ENCODE results near the gene MREG.
A peak's percentile ranks its signal among the peaks of the same experiment; 100 is the strongest.

MREG gene

GRCh38 chr2:216030216-216030615 is 16.9 kb upstream of the MREG start:
- no peak overlapping the region for H3K4me3 ChIP-seq (ENCODE audit: low read depth, low read length)
- DNase-seq (ENCODE audit: low read depth) = no peak
- no peak for TF ChIP-seq MYC (IDR thresholded peaks at IDR 0.05; ENCODE audit: low read depth, low read length)
- TF ChIP-seq POLR2A (IDR thresholded peaks at IDR 0.05; ENCODE audit: extremely low read depth, insufficient read length) = no peak
- no peak for TF ChIP-seq MAX (IDR thresholded peaks at IDR 0.05; ENCODE audit: low read depth, low read length)
- TF ChIP-seq CTCF (IDR thresholded peaks at IDR 0.05; ENCODE audit: low read depth, low read length) = no peak

- no peak for DNase-seq (ENCODE audit: low read depth)
- TF ChIP-seq CTCF (IDR thresholded peaks at IDR 0.05; ENCODE audit: low read depth, low read length) (no peak), MYC (IDR thresholded peaks at IDR 0.05; ENCODE audit: low read depth, low read length) (no peak), POLR2A (IDR thresholded peaks at IDR 0.05; ENCODE audit: extremely low read depth, insufficient read length) (no peak), MAX (IDR thresholded peaks at IDR 0.05; ENCODE audit: low read depth, low read length) (no peak)
- no peak overlapping the region for H3K4me3 ChIP-seq (ENCODE audit: low read depth, low read length)
Observed at GRCh38 chr2:216029416-216030129, 16.2 kb upstream of the MREG start.

- DNase-seq (ENCODE audit: low read depth) = no peak
- no peak overlapping the region for H3K4me3 ChIP-seq (ENCODE audit: low read depth, low read length)
- no peak for TF ChIP-seq CTCF (IDR thresholded peaks at IDR 0.05; ENCODE audit: low read depth, low read length)
- TF ChIP-seq POLR2A (IDR thresholded peaks at IDR 0.05; ENCODE audit: extremely low read depth, insufficient read length) = no peak
- no peak for TF ChIP-seq MYC (IDR thresholded peaks at IDR 0.05; ENCODE audit: low read depth, low read length)
- no peak for TF ChIP-seq MAX (IDR thresholded peaks at IDR 0.05; ENCODE audit: low read depth, low read length)
Observed at GRCh38 chr2:216024779-216025336, 11.5 kb upstream of the MREG start.

GRCh38 chr2:216023055-216023648 is 9.8 kb upstream of the MREG start:
- no peak overlapping the region for H3K4me3 ChIP-seq (ENCODE audit: low read depth, low read length)
- DNase-seq (ENCODE audit: low read depth) = peak; percentile 66
- TF ChIP-seq MYC (IDR thresholded peaks at IDR 0.05; ENCODE audit: low read depth, low read length) (no peak), CTCF (IDR thresholded peaks at IDR 0.05; ENCODE audit: low read depth, low read length) (peak; percentile 76), POLR2A (IDR thresholded peaks at IDR 0.05; ENCODE audit: extremely low read depth, insufficient read length) (no peak)

- no peak overlapping the region for H3K4me3 ChIP-seq (ENCODE audit: low read depth, low read length)
- TF ChIP-seq MAX (IDR thresholded peaks at IDR 0.05; ENCODE audit: low read depth, low read length) (no peak), MYC (IDR thresholded peaks at IDR 0.05; ENCODE audit: low read depth, low read length) (no peak), POLR2A (IDR thresholded peaks at IDR 0.05; ENCODE audit: extremely low read depth, insufficient read length) (no peak), CTCF (IDR thresholded peaks at IDR 0.05; ENCODE audit: low read depth, low read length) (no peak)
- DNase-seq (ENCODE audit: low read depth) = no peak
Observed at GRCh38 chr2:216021768-216022565, 8.6 kb upstream of the MREG start.

All from NB4 (cell line).